ENCODE results near the gene CBR1. TPM values are rescaled to one million over a fixed set of nuclear protein-coding genes. Genes with fewer than 3 reads are reported as not detected.

The CBR1 gene
- total and polyA plus RNA-seq, 2 donors (not counting 1 experiment from before 2014, with no cell fraction given) = 12.4 to 14.4 TPM

DNA sequence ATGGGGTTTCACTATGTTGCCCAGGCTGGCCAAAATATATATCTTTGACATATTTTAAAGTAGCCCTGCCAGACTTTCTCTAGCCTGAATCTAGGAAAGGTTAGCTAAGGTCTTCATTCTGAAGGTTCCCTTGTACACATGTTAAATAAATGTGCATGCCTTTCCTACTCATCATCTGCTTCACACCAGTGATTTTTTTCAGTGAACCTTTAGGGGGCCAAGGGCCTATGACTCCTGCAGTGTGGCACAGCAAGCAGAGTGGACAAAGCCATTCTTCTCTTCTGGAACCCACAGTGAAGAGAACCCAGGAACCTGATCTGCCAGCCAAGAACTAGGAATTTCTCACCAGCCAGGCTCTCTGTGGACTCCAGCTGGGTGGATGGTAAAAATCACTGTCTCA lies 22.9 kb downstream of the CBR1 start:
- no peak overlapping the region for H3K4me2 ChIP-seq (replicated peaks; ENCODE audit: low read depth, low read length, poor library complexity, severe bottlenecking)
- ChIA-PET POLR2A (no interaction called here), CTCF (no interaction called here)
- no peak overlapping the region for H3K4me3 ChIP-seq (ENCODE audit: control extremely low read depth in 1 of 5, extremely low read depth in 1 of 5, insufficient read depth in 1 of 5, low read depth in 2 of 5, low read length in 4 of 5)
- intact Hi-C loops (cut with micrococcal nuclease) = no loop called here
- Mint-ChIP-seq H3K9me3 (ENCODE audit: insufficient read depth) (peaks cover 4% of the 10 kb centered on the region), H3K27me3 (peaks cover 5% of the 10 kb centered on the region), H3K27ac (no peak overlapping the region), H3K4me1 (peaks cover 5% of the 10 kb centered on the region), H3K4me3 (no peak overlapping the region)
- TF ChIP-seq, protein P1, sequence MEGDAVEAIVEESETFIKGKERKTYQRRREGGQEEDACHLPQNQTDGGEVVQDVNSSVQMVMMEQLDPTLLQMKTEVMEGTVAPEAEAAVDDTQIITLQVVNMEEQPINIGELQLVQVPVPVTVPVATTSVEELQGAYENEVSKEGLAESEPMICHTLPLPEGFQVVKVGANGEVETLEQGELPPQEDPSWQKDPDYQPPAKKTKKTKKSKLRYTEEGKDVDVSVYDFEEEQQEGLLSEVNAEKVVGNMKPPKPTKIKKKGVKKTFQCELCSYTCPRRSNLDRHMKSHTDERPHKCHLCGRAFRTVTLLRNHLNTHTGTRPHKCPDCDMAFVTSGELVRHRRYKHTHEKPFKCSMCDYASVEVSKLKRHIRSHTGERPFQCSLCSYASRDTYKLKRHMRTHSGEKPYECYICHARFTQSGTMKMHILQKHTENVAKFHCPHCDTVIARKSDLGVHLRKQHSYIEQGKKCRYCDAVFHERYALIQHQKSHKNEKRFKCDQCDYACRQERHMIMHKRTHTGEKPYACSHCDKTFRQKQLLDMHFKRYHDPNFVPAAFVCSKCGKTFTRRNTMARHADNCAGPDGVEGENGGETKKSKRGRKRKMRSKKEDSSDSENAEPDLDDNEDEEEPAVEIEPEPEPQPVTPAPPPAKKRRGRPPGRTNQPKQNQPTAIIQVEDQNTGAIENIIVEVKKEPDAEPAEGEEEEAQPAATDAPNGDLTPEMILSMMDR (IDR thresholded peaks at IDR 0.05) = no peak
- TF ChIP-seq EZH2 (IDR thresholded peaks at IDR 0.05; ENCODE audit: borderline replicate concordance, insufficient read depth, low read depth, low read length, poor library complexity, severe bottlenecking) = no peak
- DNase-seq (no peak), ATAC-seq (ENCODE audit: low read depth) (no peak)
- H4K20me1 ChIP-seq (ENCODE audit: control insufficient read depth, insufficient read depth, low read length, poor library complexity, severe bottlenecking) = no peaks in the 10 kb centered on the region
- H3K9me3 ChIP-seq (ENCODE audit: control extremely low read depth in 1 of 3, control insufficient read depth in 2 of 3, insufficient read depth in 1 of 3, low read length in 2 of 3) = peaks cover 0 to 20% (median 19%) of the 10 kb centered on the region in 3 donors
- H3K27ac ChIP-seq (ENCODE audit: low read length in 2 of 2) = no peak overlapping the region
- H2AFZ ChIP-seq (ENCODE audit: insufficient read depth, low read depth, low read length, poor library complexity, severe bottlenecking) = no peak overlapping the region
- H3K27me3 ChIP-seq (replicated peaks in 1 of 4; ENCODE audit: control extremely low read depth in 1 of 4, control insufficient read depth in 3 of 4, insufficient read depth in 4 of 4, low read length in 3 of 4) = peaks cover 0 to 3% (median 0%) of the 10 kb centered on the region in 4 experiments
- H3K36me3 ChIP-seq (replicated peaks in 1 of 2; ENCODE audit: control extremely low read depth in 1 of 2, control insufficient read depth in 1 of 2, extremely low read depth in 1 of 2, insufficient read depth in 2 of 2, low read length in 1 of 2) = no peaks in the 10 kb centered on the region
- peaks cover 2% of the 10 kb centered on the region in 2 donors for H3K4me1 ChIP-seq (ENCODE audit: control insufficient read depth in 2 of 2, insufficient read depth in 2 of 2, low read length in 2 of 2)
- H3K9ac ChIP-seq (ENCODE audit: low read length) = no peak overlapping the region
- no peaks in the 10 kb centered on the region for H3K79me2 ChIP-seq (ENCODE audit: control insufficient read depth, insufficient read depth, low read length)

DNA sequence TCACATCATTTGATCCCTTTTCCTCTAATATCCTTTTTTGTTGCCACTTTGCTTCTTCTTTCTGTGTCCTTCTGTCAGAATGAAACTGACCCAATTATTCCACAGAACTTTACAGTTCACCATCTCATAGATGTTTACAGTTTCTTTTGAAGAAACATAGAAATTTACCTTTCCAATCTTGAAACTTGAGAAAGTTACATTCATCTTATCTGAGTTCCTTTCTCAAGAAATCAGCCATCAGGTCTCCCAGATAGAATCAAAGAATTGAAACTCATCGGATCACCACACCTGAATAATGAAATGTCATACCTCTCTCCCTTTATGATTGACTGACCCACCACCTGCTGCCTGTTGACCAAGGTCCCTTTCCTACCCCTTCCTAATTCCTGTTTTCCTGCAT lies 23.7 kb downstream of the CBR1 start:
- CTCF ChIA-PET = no interaction called here
- H3K27ac ChIP-seq (ENCODE audit: low read length in 2 of 2) = no peak overlapping the region
- ATAC-seq (ENCODE audit: low read depth) = no peak
- H3K9ac ChIP-seq (ENCODE audit: low read length) = no peak overlapping the region
- H3K27me3 ChIP-seq (replicated peaks in 1 of 4; ENCODE audit: control extremely low read depth in 1 of 4, control insufficient read depth in 3 of 4, insufficient read depth in 4 of 4, low read length in 3 of 4) = peaks cover 0 to 3% (median 0%) of the 10 kb centered on the region in 4 experiments
- Mint-ChIP-seq H3K9me3 (ENCODE audit: insufficient read depth) (peaks cover 4% of the 10 kb centered on the region), H3K27me3 (peaks cover 5% of the 10 kb centered on the region), H3K4me3 (no peak overlapping the region), H3K4me1 (peaks cover 14% of the 10 kb centered on the region), H3K27ac (no peak overlapping the region)
- no peak overlapping the region for H3K4me2 ChIP-seq (replicated peaks; ENCODE audit: low read depth, low read length, poor library complexity, severe bottlenecking)
- TF ChIP-seq, protein P1 (IDR thresholded peaks at IDR 0.05) = no peak
- no peak for TF ChIP-seq EZH2 (IDR thresholded peaks at IDR 0.05; ENCODE audit: borderline replicate concordance, insufficient read depth, low read depth, low read length, poor library complexity, severe bottlenecking)
- no peak overlapping the region for H2AFZ ChIP-seq (ENCODE audit: insufficient read depth, low read depth, low read length, poor library complexity, severe bottlenecking)
- POLR2A ChIA-PET = no interaction called here
- DNase-seq = no peak
- H3K36me3 ChIP-seq (replicated peaks in 1 of 2; ENCODE audit: control extremely low read depth in 1 of 2, control insufficient read depth in 1 of 2, extremely low read depth in 1 of 2, insufficient read depth in 2 of 2, low read length in 1 of 2) = no peaks in the 10 kb centered on the region
- no peak overlapping the region for H3K4me3 ChIP-seq (ENCODE audit: control extremely low read depth in 1 of 5, extremely low read depth in 1 of 5, insufficient read depth in 1 of 5, low read depth in 2 of 5, low read length in 4 of 5)
- 90% methylated on average over 1 of the region's 1 CpG for WGBS (ENCODE audit: insufficient coverage)
- peaks cover 0 to 20% (median 19%) of the 10 kb centered on the region in 3 donors for H3K9me3 ChIP-seq (ENCODE audit: control extremely low read depth in 1 of 3, control insufficient read depth in 2 of 3, insufficient read depth in 1 of 3, low read length in 2 of 3)
- H3K4me1 ChIP-seq (ENCODE audit: control insufficient read depth in 2 of 2, insufficient read depth in 2 of 2, low read length in 2 of 2) = peaks cover 6 to 10% of the 10 kb centered on the region in 2 donors
- H3K79me2 ChIP-seq (ENCODE audit: control insufficient read depth, insufficient read depth, low read length) = no peaks in the 10 kb centered on the region
- intact Hi-C loops (cut with micrococcal nuclease) = no loop called here
- H4K20me1 ChIP-seq (ENCODE audit: control insufficient read depth, insufficient read depth, low read length, poor library complexity, severe bottlenecking) = no peaks in the 10 kb centered on the region

Measured in B cell (primary cell).